Measurements from ENCODE around the gene PLAC8L1. TPM values are rescaled to one million over a fixed set of nuclear protein-coding genes. Genes with fewer than 3 reads are reported as not detected.
A peak's percentile ranks its signal among the peaks of the same experiment; 100 is the strongest.

Gene PLAC8L1
- total RNA-seq, 1 experiment from 2014 or later = 1.4 TPM

- no peaks in the 10 kb centered on the region for H3K27me3 Mint-ChIP-seq (ENCODE audit: unreplicated experiment)
- peaks cover 30% of the 10 kb centered on the region for H3K4me1 Mint-ChIP-seq (ENCODE audit: low read depth, unreplicated experiment)
- CTCF ChIA-PET = no interaction called here
- H3K9me3 Mint-ChIP-seq (ENCODE audit: low read depth, unreplicated experiment) = no peaks in the 10 kb centered on the region
- H3K4me3 Mint-ChIP-seq (ENCODE audit: low read depth, unreplicated experiment) = no peak overlapping the region
- no peaks in the 10 kb centered on the region for H3K36me3 Mint-ChIP-seq (ENCODE audit: insufficient read depth, unreplicated experiment)
- BruUV-seq (replicated peaks) = no TSS peak
- H3K27ac Mint-ChIP-seq (ENCODE audit: unreplicated experiment) = peak overlapping the region; percentile 22
- TF ChIP-seq, protein P1, sequence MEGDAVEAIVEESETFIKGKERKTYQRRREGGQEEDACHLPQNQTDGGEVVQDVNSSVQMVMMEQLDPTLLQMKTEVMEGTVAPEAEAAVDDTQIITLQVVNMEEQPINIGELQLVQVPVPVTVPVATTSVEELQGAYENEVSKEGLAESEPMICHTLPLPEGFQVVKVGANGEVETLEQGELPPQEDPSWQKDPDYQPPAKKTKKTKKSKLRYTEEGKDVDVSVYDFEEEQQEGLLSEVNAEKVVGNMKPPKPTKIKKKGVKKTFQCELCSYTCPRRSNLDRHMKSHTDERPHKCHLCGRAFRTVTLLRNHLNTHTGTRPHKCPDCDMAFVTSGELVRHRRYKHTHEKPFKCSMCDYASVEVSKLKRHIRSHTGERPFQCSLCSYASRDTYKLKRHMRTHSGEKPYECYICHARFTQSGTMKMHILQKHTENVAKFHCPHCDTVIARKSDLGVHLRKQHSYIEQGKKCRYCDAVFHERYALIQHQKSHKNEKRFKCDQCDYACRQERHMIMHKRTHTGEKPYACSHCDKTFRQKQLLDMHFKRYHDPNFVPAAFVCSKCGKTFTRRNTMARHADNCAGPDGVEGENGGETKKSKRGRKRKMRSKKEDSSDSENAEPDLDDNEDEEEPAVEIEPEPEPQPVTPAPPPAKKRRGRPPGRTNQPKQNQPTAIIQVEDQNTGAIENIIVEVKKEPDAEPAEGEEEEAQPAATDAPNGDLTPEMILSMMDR (IDR thresholded peaks at IDR 0.05; ENCODE audit: unreplicated experiment) = no peak
- DNase-seq = no peak
- intact Hi-C loops (cut with micrococcal nuclease; ENCODE audit: unreplicated experiment) = loop anchor here (1.0 to 5.0 kb wide), 5 partner anchors 113 to 1847 kb away; partner anchors contain the start of gene SH3RF2
Observed at GRCh38 chr5:146049704-146050026, 55.7 kb downstream of the PLAC8L1 start.

- no peaks in the 10 kb centered on the region for H3K9me3 Mint-ChIP-seq (ENCODE audit: low read depth, unreplicated experiment)
- H3K27ac Mint-ChIP-seq (ENCODE audit: unreplicated experiment) = peak overlapping the region; percentile 22
- BruUV-seq (replicated peaks) = no TSS peak
- TF ChIP-seq, protein P1 (IDR thresholded peaks at IDR 0.05; ENCODE audit: unreplicated experiment) = peak; percentile 86
- no peaks in the 10 kb centered on the region for H3K27me3 Mint-ChIP-seq (ENCODE audit: unreplicated experiment)
- DNase-seq = peak; percentile 78
- intact Hi-C loops (cut with micrococcal nuclease; ENCODE audit: unreplicated experiment) = loop anchor here (1.0 to 5.0 kb wide), 4 partner anchors 112 to 368 kb away; partner anchors contain the start of gene SH3RF2
- H3K4me1 Mint-ChIP-seq (ENCODE audit: low read depth, unreplicated experiment) = peaks cover 35% of the 10 kb centered on the region
- CTCF ChIA-PET = interaction anchor here (0.5 to 0.7 kb wide), 3 partner anchors 73 to 833 kb away, joined by 4 to 5 read pairs (median 5); partner anchors contain the start of gene PRELID2
- H3K36me3 Mint-ChIP-seq (ENCODE audit: insufficient read depth, unreplicated experiment) = no peaks in the 10 kb centered on the region
- no peak overlapping the region for H3K4me3 Mint-ChIP-seq (ENCODE audit: low read depth, unreplicated experiment)
Observed at GRCh38 chr5:146048994-146049703, 56.2 kb downstream of the PLAC8L1 start.

DNA sequence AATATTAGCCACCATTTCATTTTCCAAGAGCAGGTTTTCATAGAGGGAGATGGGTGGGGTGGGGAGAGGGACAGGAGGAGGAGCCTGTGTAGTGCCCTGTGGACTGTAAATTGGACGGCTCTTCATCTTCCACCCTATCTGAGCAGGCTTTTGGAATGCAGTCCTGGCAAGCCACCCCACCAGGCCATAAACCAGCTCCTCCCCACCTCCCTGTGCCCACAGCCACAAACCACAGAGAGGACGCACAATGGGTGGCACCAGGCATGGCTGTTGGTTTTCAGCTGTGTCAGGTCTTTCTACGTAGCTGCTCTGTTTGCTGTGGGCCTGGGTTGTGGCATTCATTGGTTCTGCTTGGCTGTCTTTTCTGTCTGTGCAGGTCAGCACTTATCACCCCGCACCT is 58.0 kb downstream of the PLAC8L1 start:
- BruUV-seq (replicated peaks) = no TSS peak
- TF ChIP-seq, protein P1 (IDR thresholded peaks at IDR 0.05; ENCODE audit: unreplicated experiment) = no peak
- no peak for DNase-seq

GRCh38 chr5:146043722-146044121 is 61.7 kb downstream of the PLAC8L1 start:
- no TSS peak for BruUV-seq (replicated peaks)
- intact Hi-C loops (cut with micrococcal nuclease; ENCODE audit: unreplicated experiment) = no loop called here
- Mint-ChIP-seq H3K9me3 (ENCODE audit: low read depth, unreplicated experiment) (no peaks in the 10 kb centered on the region), H3K27ac (ENCODE audit: unreplicated experiment) (no peak overlapping the region), H3K27me3 (ENCODE audit: unreplicated experiment) (no peaks in the 10 kb centered on the region), H3K36me3 (ENCODE audit: insufficient read depth, unreplicated experiment) (no peaks in the 10 kb centered on the region), H3K4me1 (ENCODE audit: low read depth, unreplicated experiment) (peaks cover 41% of the 10 kb centered on the region), H3K4me3 (ENCODE audit: low read depth, unreplicated experiment) (no peak overlapping the region)
- DNase-seq = no peak
- TF ChIP-seq, protein P1 (IDR thresholded peaks at IDR 0.05; ENCODE audit: unreplicated experiment) = no peak
- CTCF ChIA-PET = interaction anchor here (0.6 kb wide), 1 partner anchor 823 kb away, joined by 3 read pairs; no protein-coding TSS in a partner anchor

More for the DNA sequence above, 58.0 kb downstream of the PLAC8L1 start:
- H3K4me1 Mint-ChIP-seq (ENCODE audit: low read depth, unreplicated experiment) = peaks cover 51% of the 10 kb centered on the region
- H3K27ac Mint-ChIP-seq (ENCODE audit: unreplicated experiment) = no peak overlapping the region
- intact Hi-C loops (cut with micrococcal nuclease; ENCODE audit: unreplicated experiment) = loop anchor here (5.0 kb wide), 1 partner anchor 220 kb away; no protein-coding TSS in a partner anchor
- no peaks in the 10 kb centered on the region for H3K36me3 Mint-ChIP-seq (ENCODE audit: insufficient read depth, unreplicated experiment)
- H3K9me3 Mint-ChIP-seq (ENCODE audit: low read depth, unreplicated experiment) = no peaks in the 10 kb centered on the region
- H3K4me3 Mint-ChIP-seq (ENCODE audit: low read depth, unreplicated experiment) = no peak overlapping the region
- CTCF ChIA-PET = interaction anchor here (1.4 kb wide), 1 partner anchor 139 kb away, joined by 3 read pairs; no protein-coding TSS in a partner anchor
- H3K27me3 Mint-ChIP-seq (ENCODE audit: unreplicated experiment) = no peaks in the 10 kb centered on the region
